CD4-positive, alpha-beta T cell treated with Interferon gamma for 1 hour (primary cell): Measurements from ENCODE around the gene KRT81.
"Not testable (repeated sequence)": the region's sequence is repeated elsewhere in the genome, so short reads cannot be mapped to it uniquely, and the experiment has no call there.

Experiments
- DNase-seq: peaks from one replicate; pipeline ENCODE4 v3.0.0-alpha.2; 2020

The KRT81 gene

GRCh38 chr12:52268212-52268611, 23.1 kb downstream of the KRT81 start:
- DNase-seq: no peak

DNA sequence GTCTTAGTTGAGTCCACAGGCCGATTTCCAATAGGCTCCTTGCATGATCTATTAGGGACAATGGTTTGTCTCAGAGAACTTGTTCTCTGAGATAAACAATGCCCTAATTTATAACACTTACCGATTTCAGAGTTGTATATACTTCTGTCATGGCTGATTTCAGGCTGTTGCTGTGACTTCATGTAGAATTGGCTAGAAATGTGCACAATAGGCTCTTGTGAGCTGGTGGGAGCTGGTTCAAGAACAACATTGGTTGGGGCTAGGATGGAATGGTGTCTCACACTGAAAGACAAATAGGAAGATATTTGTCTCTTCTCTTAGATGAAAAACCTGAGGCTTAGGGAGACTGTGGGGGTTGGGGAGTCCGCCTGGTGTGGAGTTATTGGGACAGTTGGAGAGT, 23.6 kb downstream of the KRT81 start:
- no peak for DNase-seq

GRCh38 chr12:52267266-52267665, 24.1 kb downstream of the KRT81 start:
- no peak for DNase-seq

DNA sequence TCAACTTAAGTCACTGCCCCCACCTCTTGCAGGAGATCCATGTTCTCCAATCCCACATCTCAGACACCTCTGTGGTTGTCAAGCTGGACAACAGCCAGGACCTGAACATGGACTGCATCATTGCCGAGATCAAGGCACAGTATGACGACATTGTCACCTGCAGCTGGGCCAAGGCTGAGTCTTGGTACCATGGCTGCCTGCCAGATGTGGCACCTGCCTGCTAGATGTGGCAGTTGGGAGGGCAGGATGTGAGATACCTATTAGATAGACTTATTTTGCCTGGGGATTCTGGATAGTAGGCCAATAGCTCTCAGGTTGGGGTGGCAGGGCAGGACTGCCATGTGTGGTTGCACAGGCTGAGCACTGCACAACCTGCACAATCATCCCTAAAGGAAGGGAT, 24.8 kb downstream of the KRT81 start:
- DNase-seq: no peak

GRCh38 chr12:52264435-52264825, 26.9 kb downstream of the KRT81 start:
- no peak for DNase-seq

GRCh38 chr12:52263761-52264434, 27.4 kb downstream of the KRT81 start:
- no peak for DNase-seq

GRCh38 chr12:52262286-52262685, 29.0 kb downstream of the KRT81 start:
- DNase-seq: no peak

- no peak for DNase-seq
Measured at GRCh38 chr12:52261208-52261484, 30.2 kb downstream of the KRT81 start.

DNA sequence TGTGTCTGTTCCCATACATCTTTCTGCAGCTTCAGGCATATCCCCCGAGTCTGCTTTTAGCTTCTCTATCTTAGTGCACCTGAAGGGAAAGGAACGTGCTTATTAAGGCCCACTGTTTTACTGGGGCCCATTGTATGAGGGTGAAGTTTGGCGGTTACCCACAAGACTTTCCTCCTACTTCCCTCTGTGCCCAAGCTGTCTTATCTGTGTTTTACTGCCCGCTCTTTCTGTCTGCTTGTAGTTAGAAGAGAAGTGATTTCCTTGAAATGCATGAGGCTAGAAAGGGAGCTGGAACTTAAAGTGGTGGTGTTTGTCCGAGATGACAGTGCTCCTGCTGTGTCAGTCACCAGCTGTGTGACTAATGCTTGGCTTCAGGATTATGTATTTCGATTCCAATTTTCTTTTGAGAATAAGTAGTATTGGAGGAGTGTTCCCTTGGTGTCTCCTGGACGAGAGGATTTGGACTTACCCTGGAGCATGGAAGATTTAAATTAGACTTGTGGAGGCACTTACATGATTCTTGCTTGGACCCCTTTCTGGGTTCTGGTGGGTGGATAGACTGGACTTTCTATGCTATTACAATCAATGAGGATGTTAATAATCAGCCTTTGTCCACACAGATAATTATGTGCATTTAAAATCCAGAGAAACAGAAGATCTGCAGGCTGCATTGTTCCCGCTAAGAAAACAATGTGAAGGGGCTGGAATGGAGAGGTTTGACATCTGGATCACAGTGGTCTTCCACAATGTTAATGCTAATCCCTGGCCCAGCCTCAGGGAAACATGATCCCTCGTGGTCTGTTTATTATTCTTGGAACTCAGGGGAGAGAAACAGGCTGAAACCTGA, 30.8 kb downstream of the KRT81 start:
- DNase-seq: peak; percentile 9

DNA sequence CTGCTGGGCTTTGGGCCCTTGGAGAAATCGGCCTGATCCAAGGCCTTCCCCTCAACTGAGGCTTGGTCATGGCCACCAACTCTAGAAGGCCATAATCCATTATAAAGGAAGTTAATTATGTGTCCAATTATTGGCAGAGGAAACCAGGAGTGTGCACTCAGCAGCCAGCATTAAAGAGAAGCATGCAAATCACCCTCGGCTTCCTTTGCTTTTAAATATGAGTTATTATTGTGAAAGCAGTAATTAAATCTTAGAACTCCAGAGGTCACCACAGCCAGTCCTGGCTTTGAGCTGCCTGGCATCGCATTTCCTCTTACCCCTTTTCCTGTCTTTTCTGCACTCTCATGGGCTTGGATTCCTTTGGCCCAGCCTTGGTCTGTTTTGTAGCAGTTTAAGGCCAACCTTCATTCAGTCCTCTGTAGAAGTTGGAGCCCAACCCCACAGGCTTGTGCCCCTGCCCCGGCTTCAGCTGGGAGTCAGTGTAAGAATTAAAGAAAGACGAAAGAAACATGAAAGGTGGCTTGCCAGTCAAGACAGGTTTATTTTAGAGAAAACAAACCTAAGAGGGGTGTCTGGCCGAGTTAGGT, 31.6 kb downstream of the KRT81 start:
- DNase-seq: no peak

DNA sequence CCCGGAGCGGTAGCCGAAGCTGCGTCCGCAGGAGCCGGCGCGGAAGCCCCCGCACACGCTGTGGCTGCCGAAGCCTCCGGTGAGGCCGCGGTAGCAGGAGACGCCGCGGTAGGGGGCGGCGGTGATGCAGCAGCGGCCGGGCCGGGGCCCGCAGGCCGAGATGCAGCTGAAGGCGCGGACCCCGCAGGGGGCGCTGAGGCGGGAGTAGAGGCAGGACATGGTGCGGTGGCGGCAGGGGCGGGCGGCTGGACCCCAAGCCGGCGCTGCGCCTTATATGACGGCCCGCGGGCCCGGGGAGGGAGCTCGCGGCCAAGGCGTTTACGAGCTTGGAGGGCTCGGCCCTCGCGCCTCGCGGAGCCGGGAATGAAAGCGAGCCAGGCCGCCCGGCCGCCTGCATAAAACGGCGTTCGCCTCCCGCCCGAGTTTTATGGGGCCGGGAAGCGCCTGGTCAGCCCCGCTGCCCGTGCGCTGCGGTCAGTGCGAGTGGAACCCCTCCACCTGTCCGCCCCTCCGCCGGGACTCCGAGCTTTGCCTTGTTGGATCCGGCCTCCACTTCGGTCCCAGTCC, 32.9 kb downstream of the KRT81 start:
- DNase-seq: no peak

DNA sequence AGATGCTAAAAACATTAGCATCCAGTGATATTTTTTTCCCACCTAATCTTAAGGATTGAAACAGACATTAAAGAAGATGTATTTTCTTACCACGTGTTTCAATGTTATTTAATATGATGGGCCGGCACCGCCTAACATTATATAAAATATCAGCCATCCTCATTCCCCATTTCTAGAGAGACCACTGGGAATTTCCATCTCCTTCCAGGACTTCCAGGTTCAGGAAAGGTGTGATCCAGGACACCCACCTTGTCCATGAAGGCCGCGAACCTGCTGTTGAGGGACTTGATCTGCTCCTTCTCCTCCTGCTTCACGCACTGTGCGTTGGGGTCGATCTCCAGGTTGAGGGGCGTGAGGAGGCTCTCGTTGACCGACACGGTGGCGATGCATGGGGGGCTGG, 33.4 kb downstream of the KRT81 start:
- not testable (repeated sequence) for DNase-seq

DNA sequence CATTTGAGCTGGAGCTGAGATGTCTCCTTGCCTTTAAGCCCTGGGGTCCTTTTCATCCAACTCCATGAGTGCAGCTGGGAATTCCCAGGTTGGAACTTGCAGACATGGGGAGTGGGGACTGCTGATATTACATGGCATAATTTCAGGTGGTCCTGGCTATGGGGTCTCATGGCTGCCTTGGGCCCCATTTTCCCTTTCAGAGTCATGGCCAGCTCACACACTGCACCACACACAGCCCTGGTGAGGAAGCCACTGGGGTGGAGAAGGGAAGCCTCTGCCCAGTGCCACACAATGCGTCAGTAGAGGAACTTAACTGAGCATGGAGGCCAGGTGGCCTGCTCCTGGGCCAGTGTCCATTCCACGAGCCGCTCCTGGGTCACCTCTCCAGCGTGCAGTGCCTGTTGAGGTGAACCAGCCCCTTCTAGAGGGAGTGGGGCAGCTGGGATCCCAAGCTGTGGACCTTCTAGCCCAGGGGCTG, 34.2 kb downstream of the KRT81 start:
- no peak for DNase-seq

- DNase-seq: no peak
Measured at GRCh38 chr12:52256584-52256935, 34.8 kb downstream of the KRT81 start.

DNA sequence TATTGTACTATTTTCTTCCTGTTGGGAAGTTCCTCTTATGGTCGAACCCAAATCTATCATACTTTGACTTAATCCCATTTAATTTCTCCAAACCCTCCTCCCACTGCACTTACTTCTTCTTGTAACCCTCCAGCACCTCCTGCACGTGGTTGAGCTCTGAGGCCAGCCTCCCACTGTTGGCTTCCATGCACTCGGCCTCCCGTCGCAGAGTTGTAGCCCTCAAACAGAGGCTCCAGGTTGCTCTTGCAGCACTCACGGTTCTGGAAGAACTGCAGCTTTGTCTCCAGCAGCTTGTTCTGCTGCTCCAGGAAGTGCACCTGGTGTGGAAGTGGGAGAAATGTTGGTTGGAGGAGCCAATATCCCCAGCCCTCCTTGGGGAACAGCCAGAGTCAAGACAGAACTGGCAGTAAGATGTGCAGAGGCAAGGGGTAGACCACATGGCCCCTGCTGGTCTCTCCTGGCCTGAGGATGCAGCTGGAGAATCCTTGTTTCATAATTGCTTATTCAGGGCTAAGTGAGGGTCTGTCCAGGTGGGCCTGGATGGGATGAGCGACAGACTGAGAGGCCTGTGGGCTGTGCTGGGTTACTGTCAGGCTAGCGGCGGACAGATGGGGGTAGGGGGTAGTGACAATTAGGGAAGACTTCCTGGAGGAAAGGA, 35.3 kb downstream of the KRT81 start:
- DNase-seq: no peak

- DNase-seq: no peak
Measured at GRCh38 chr12:52254965-52255751, 36.2 kb downstream of the KRT81 start.

DNA sequence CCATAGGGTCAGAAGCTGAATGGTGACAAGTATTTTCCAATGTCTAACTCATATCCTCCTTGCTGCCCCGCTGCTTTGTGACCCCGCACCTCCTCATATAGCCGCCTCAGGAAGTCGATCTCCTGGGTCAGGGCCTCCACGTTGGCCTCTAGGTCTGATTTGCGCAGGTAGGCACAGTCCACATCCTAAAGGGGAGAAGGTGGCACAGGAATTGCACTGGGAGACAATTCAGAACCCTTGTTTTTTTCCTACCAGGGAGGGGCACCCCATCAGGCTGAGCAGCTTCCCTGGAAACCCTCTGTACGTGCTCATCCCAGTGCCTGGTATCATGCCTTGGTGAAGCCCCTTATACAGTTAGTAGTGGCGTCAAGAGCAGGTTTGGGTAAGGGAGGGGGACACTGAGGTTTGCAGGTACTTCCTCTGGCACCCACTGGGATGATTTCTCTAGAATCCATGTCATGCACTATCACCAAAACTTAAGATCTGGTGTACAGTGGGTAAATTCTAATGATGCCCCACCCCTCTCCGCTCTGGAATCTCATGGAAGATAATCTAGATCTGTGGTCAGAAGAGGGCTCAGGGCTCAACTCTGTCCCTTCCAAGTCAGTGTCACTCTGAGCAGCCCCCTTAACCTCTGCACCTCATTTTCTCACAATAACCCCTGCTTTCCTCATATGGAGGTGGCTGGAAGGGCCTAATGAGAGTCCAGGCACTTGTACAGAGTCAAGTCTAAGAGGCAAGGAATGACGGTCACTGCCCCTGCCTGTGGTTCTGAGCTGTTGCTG, 37.0 kb downstream of the KRT81 start:
- DNase-seq: no peak

DNA sequence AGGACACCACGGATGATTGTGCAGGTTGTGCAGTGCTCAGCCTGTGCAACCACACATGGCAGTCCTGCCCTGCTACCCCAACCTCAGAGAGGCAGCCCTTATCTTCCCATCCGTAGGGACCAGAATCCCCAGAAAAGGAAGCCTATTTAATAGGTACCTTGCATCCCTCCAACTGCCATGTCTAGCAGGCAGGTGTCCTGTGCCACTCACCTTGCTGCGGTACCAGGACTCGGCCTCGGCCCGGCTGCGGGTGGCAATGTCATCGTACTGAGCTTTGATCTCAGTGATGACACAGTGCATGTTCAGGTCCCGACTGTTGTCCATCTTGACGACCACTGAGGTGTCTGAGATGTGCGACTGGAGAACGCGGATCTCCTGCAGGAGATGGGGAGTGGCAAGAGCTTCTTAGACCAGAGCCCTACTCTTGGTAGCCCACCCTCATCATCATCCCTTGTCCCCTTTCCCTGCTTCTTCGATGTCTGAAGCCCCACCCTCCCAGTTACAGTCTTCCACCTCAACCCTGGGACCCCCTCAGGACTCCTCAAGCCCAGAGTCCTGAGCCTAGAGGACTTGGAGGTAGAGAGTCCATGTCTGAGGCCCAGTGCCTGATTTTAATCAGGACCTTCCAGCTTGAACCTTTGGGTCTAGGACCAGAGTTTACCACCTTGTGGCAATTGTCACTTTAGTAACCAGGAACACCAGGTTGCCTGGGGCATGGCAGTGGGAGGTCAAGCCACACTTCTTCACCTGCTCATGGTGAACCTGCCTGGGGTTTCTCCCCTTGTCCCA, 37.7 kb downstream of the KRT81 start:
- DNase-seq: no peak

GRCh38 chr12:52252728-52253343, 38.5 kb downstream of the KRT81 start:
- DNase-seq: no peak

- DNase-seq: not testable (repeated sequence)
Measured at GRCh38 chr12:52252175-52252615, 39.1 kb downstream of the KRT81 start.
